Liver (tissue), 9 donors: Measurements from ENCODE around the gene NKD2. TPM values are rescaled to one million over a fixed set of nuclear protein-coding genes. Genes with fewer than 3 reads are reported as not detected.

Experiments
- DNase-seq: peaks from one replicate; pipeline ENCODE4 v3.0.0-alpha.2; 2017; ENCODE audit warnings: low spot score
- H3K27ac ChIP-seq, 2 donors: one replicate each; pipeline ENCODE4 v1.7.0; 2013; ENCODE audit warnings: inconsistent platforms in 2 of 2, low read length in 2 of 2, control low read depth in 1 of 2, low read depth in 1 of 2, mild to moderate bottlenecking in 1 of 2
- H3K27me3 ChIP-seq, 4 donors: one replicate each; pipeline versions ENCODE4 v1.6.1 to v1.7.0; 2013; ENCODE audit warnings: low read length in 3 of 4, inconsistent platforms in 1 of 4, mild to moderate bottlenecking in 1 of 4, moderate library complexity in 1 of 4; ENCODE audit not compliant: control insufficient read depth in 4 of 4, insufficient read depth in 4 of 4
- H3K36me3 ChIP-seq, 4 donors: one replicate each; pipeline versions ENCODE4 v1.6.1 to v1.7.0; 2013; ENCODE audit warnings: low read length in 3 of 4, mild to moderate bottlenecking in 3 of 4, low read depth in 1 of 4, moderate library complexity in 1 of 4; ENCODE audit not compliant: control insufficient read depth in 4 of 4, insufficient read depth in 3 of 4
- H3K4me1 ChIP-seq, 4 donors: one replicate each; pipeline versions ENCODE4 v1.6.1 to v1.7.0; 2013; ENCODE audit warnings: low read length in 3 of 4, mild to moderate bottlenecking in 3 of 4, moderate library complexity in 1 of 4; ENCODE audit not compliant: control insufficient read depth in 4 of 4, insufficient read depth in 4 of 4
- H3K4me3 ChIP-seq, 3 donors: one replicate each; pipeline versions ENCODE4 v1.6.1 to v1.7.0; 2013; ENCODE audit warnings: low read length in 3 of 3, control low read depth in 1 of 3, low read depth in 1 of 3, mild to moderate bottlenecking in 1 of 3
- H3K9ac ChIP-seq, 2 donors: one replicate each; pipeline ENCODE4 v1.7.0; 2013; ENCODE audit warnings: low read length in 2 of 2, mild to moderate bottlenecking in 2 of 2, moderate library complexity in 2 of 2, control low read depth in 1 of 2, low read depth in 1 of 2
- H3K9me3 ChIP-seq, 4 donors: one replicate each; pipeline versions ENCODE4 v1.6.1 to v1.7.0; 2013; ENCODE audit warnings: low read length in 3 of 4; ENCODE audit not compliant: control insufficient read depth in 4 of 4
- ATF3 ChIP-seq: IDR thresholded peaks from 2 replicates; pipeline ENCODE4 v1.6.1; 2016; ENCODE audit warnings: antibody characterized with exemption
- CTCF ChIP-seq: fragments of 150-350 bp; IDR thresholded peaks from 2 replicates; pipeline ENCODE4 v1.5.1; 2017; ENCODE audit warnings: improper control_type of control experiment, low read depth, low read length; ENCODE audit not compliant: missing input control
- EGR1 ChIP-seq, 2 donors: IDR thresholded peaks; 2 replicates each; pipeline ENCODE4 v1.6.1; 2016 to 2018; ENCODE audit warnings: antibody characterized with exemption in 2 of 2, low read depth in 2 of 2
- FOXA1 ChIP-seq: IDR thresholded peaks from 2 replicates; pipeline ENCODE4 v1.6.1; 2016; ENCODE audit warnings: antibody characterized with exemption
- FOXA2 ChIP-seq: IDR thresholded peaks from 2 replicates; pipeline ENCODE4 v1.6.1; 2016; ENCODE audit warnings: antibody characterized with exemption
- GABPA ChIP-seq, 2 donors: IDR thresholded peaks in 1 of 2; conservative IDR thresholded peaks in 1 of 2; 2 replicates each; pipeline ENCODE4 v1.6.1; 2016; ENCODE audit warnings: antibody characterized with exemption in 2 of 2, mild to moderate bottlenecking in 1 of 2, moderate library complexity in 1 of 2
- HNF4A ChIP-seq, 2 donors: conservative IDR thresholded peaks; 2 replicates each; pipeline ENCODE4 v1.6.1; 2016; ENCODE audit warnings: antibody characterized with exemption in 2 of 2, mild to moderate bottlenecking in 2 of 2
- HNF4G ChIP-seq: IDR thresholded peaks from 2 replicates; pipeline ENCODE4 v1.6.1; 2016; ENCODE audit warnings: antibody characterized with exemption
- JUND ChIP-seq, 2 donors: IDR thresholded peaks; 2 replicates each; pipeline ENCODE4 v1.6.1; 2016; ENCODE audit warnings: antibody characterized with exemption in 2 of 2
- MAX ChIP-seq: IDR thresholded peaks from 2 replicates; pipeline ENCODE4 v1.6.1; 2016; ENCODE audit warnings: antibody characterized with exemption
- NR2F2 ChIP-seq: IDR thresholded peaks from 2 replicates; pipeline ENCODE4 v1.6.1; 2016; ENCODE audit warnings: antibody characterized with exemption
- RAD21 ChIP-seq, 2 donors: IDR thresholded peaks; 2 replicates each; pipeline ENCODE4 v1.6.1; 2016; ENCODE audit warnings: antibody characterized with exemption in 2 of 2, mild to moderate bottlenecking in 2 of 2
- RXRA ChIP-seq, 2 donors: IDR thresholded peaks; 2 replicates each; pipeline ENCODE4 v1.6.1; 2017 to 2018; ENCODE audit warnings: antibody characterized with exemption in 2 of 2, mild to moderate bottlenecking in 1 of 2
- SP1 ChIP-seq: IDR thresholded peaks from 2 replicates; pipeline ENCODE4 v1.6.1; 2018; ENCODE audit warnings: antibody characterized with exemption, mild to moderate bottlenecking
- TAF1 ChIP-seq: conservative IDR thresholded peaks from 2 replicates; pipeline ENCODE4 v1.6.1; 2016; ENCODE audit warnings: antibody characterized with exemption, mild to moderate bottlenecking
- YY1 ChIP-seq: IDR thresholded peaks from 2 replicates; pipeline ENCODE4 v1.6.1; 2016; ENCODE audit warnings: antibody characterized with exemption, mild to moderate bottlenecking
- WGBS: extraction: QIAGEN DNeasy Blood & Tissue Kit; methylation state at CpG from one replicate; pipeline ENCODE4 v1.1.7; 2013; 5-methylcytosine and 5-hydroxymethylcytosine counted together
- polyA plus RNA-seq, 2 donors: library from polyadenylated mRNA; stranded (reverse) in 1 of 2; unstranded in 1 of 2; fragments of 200-250 nt in 1 of 2; fragments of >200 nt in 1 of 2; fragmentation: Nextera tagmentation in 1 of 2; extraction: Ambion mirVana in 1 of 2; gene quantifications; one replicate each; pipeline versions ENCODE4 v1.2.1 to v1.2.3, GENCODE V29; 2013 to 2015
- total RNA-seq, 2 donors: library from RNA; depleted of rRNA; stranded (reverse); fragments of >200 nt; gene quantifications; one replicate each; pipeline ENCODE4 v1.2.3, GENCODE V29; 2014
- donor health status: healthy.
- donor health status: healthy.
- donor health status: healthy.
- donor health status: healthy.
- donor health status: healthy.

NKD2 gene
- total and polyA plus RNA-seq, 4 donors: 0.09 to 1.3 (median 0.42) TPM

- Histone ChIP-seq H3K36me3 (no peaks in the 10 kb centered on the region), H3K27ac (no peak overlapping the region), H3K9ac (no peak overlapping the region), H3K4me3 (no peak overlapping the region), H3K4me1 (peaks cover 0 to 22% (median 9%) of the 10 kb centered on the region in 4 donors), H3K27me3 (peaks cover 0 to 4% (median 1%) of the 10 kb centered on the region in 4 donors), H3K9me3 (no peaks in the 10 kb centered on the region)
- no peak for DNase-seq
- WGBS: 65% methylated on average over 23 of the region's 23 CpGs
- TF ChIP-seq SP1 (no peak), EGR1 (IDR thresholded peaks at IDR 0.05; ENCODE audit: low read depth in 2 of 2) (no peak), ATF3 (no peak), RXRA (IDR thresholded peaks at IDR 0.05) (no peak)
Measured at GRCh38 chr5:1007681-1008450, 736 bp upstream of the NKD2 start.

- H3K36me3 ChIP-seq: no peaks in the 10 kb centered on the region
- TF ChIP-seq HNF4G (no peak), RXRA (IDR thresholded peaks at IDR 0.05) (no peak), NR2F2 (no peak), TAF1 (no peak), MAX (no peak), GABPA (IDR thresholded peaks at IDR 0.05 in 1 of 2, conservative IDR thresholded peaks at IDR 0.05 in 1 of 2) (no peak), SP1 (no peak), HNF4A (conservative IDR thresholded peaks at IDR 0.05) (no peak), JUND (IDR thresholded peaks at IDR 0.05) (no peak), FOXA2 (no peak)
- no peak overlapping the region for H3K9ac ChIP-seq
- H3K9me3 ChIP-seq: no peaks in the 10 kb centered on the region
- WGBS: 13% methylated on average over 70 of the region's 70 CpGs
- H3K27me3 ChIP-seq: peaks cover 0 to 4% (median 1%) of the 10 kb centered on the region in 4 donors
- no peak for DNase-seq
- H3K4me1 ChIP-seq: peaks cover 0 to 19% (median 7%) of the 10 kb centered on the region in 4 donors
- no peak overlapping the region for H3K27ac ChIP-seq
- peak overlapping the region in 1 of 3 donors; percentile 61 for H3K4me3 ChIP-seq
Measured at GRCh38 chr5:1009359-1010180, 968 bp downstream of the NKD2 start.

GRCh38 chr5:1010181-1010510, 1.5 kb downstream of the NKD2 start:
- Histone ChIP-seq H3K27ac (no peak overlapping the region), H3K9me3 (no peaks in the 10 kb centered on the region), H3K36me3 (no peaks in the 10 kb centered on the region), H3K27me3 (peaks cover 0 to 4% (median 1%) of the 10 kb centered on the region in 4 donors), H3K4me3 (no peak overlapping the region), H3K4me1 (peaks cover 0 to 15% (median 5%) of the 10 kb centered on the region in 4 donors), H3K9ac (no peak overlapping the region)
- TF ChIP-seq CTCF: no peak
- TF ChIP-seq MAX: no peak
- no peak for TF ChIP-seq SP1
- TF ChIP-seq NR2F2: no peak
- no peak for TF ChIP-seq ATF3
- TF ChIP-seq FOXA2: no peak
- no peak for TF ChIP-seq GABPA (IDR thresholded peaks at IDR 0.05 in 1 of 2, conservative IDR thresholded peaks at IDR 0.05 in 1 of 2)
- TF ChIP-seq JUND (IDR thresholded peaks at IDR 0.05): no peak
- TF ChIP-seq HNF4A (conservative IDR thresholded peaks at IDR 0.05): no peak
- TF ChIP-seq HNF4G: no peak
- TF ChIP-seq RAD21 (IDR thresholded peaks at IDR 0.05): no peak
- TF ChIP-seq FOXA1: no peak
- no peak for TF ChIP-seq EGR1 (IDR thresholded peaks at IDR 0.05; ENCODE audit: low read depth in 2 of 2)
- TF ChIP-seq YY1: no peak
- 53% methylated on average over 4 of the region's 4 CpGs for WGBS
- no peak for DNase-seq
